Tibial artery (tissue), 4 donors: ENCODE measurements around the gene LHFPL6.
A peak's percentile ranks its signal among the peaks of the same experiment; 100 is the strongest.

ENCODE experiments used
- DNase-seq, 2 donors: peaks; one replicate each; pipeline ENCODE4 v3.0.0-alpha.2; 2019
- H3K27ac ChIP-seq, 2 donors: fragments of 200-600 bp; sonication (generic) in 1 of 2; 1 replicate in 1 of 2; 2 replicates in 1 of 2; pipeline ENCODE4 v1.5.1; 2018 to 2019; ENCODE audit warnings: mild to moderate bottlenecking in 1 of 2
- H3K27me3 ChIP-seq, 2 donors: fragments of 200-600 bp; sonication (generic) in 1 of 2; one replicate each; pipeline versions ENCODE4 v1.5.1 to v1.6.0; 2016 to 2019
- H3K36me3 ChIP-seq, 3 donors: fragments of 200-600 bp; sonication (generic) in 2 of 3; one replicate each; pipeline ENCODE4 v1.5.1; 2016 to 2019; ENCODE audit warnings: mild to moderate bottlenecking in 2 of 3
- H3K4me1 ChIP-seq, 4 donors: fragments of 200-600 bp; sonication (generic) in 2 of 4; 1 replicate in 3 of 4; 2 replicates in 1 of 4; pipeline ENCODE4 v1.5.1; 2016 to 2019
- H3K4me3 ChIP-seq, 2 donors: fragments of 200-600 bp; sonication (generic) in 1 of 2; 1 replicate in 1 of 2; 2 replicates in 1 of 2; pipeline ENCODE4 v1.5.1; 2018 to 2019; ENCODE audit warnings: mild to moderate bottlenecking in 2 of 2
- H3K9me3 ChIP-seq, 3 donors: fragments of 200-600 bp; sonication (generic) in 1 of 3; one replicate each; pipeline ENCODE4 v1.5.1; 2016 to 2019
- CTCF ChIP-seq, 2 experiments: fragments of 200-600 bp in 1 of 2; fragments of 450-650 bp in 1 of 2; IDR thresholded peaks; one replicate each; pipeline ENCODE4 v1.5.1; 2017 to 2019; ENCODE audit warnings: antibody characterized with exemption in 2 of 2, mild to moderate bottlenecking in 1 of 2, moderate library complexity in 1 of 2
- intact Hi-C: fragments of 100-400 bp; cut with DNase I; formaldehyde crosslinking; loops from one replicate; pipeline ENCODE4 v1.15.0; 2023; ENCODE audit warnings: low total_unique reads

The LHFPL6 gene

DNA sequence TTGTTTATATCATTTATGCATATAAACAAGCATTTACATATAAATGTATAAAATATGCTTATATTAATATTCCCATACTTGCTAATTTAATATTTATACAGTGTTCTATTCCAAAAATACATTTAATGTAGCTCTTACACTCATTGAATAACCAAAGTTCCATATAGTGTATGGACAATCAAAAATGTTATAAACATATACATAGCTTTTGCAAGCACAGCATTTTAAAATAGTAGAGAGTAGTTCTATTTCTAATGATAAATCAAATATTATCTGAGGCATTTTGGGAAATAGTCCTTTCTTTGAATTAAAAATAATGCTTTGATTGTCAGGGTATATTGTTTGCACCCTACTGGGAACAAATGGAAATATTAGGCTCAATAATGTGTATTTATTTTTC, 30.0 kb upstream of the LHFPL6 start:
- TF ChIP-seq CTCF (IDR thresholded peaks at IDR 0.05) = no peak
- Histone ChIP-seq H3K36me3 (no peaks in the 10 kb centered on the region), H3K27ac (no peak overlapping the region), H3K27me3 (no peaks in the 10 kb centered on the region), H3K4me1 (no peaks in the 10 kb centered on the region), H3K9me3 (peaks cover 0 to 15% (median 8%) of the 10 kb centered on the region in 3 donors), H3K4me3 (no peak overlapping the region)
- DNase-seq = no peak
- intact Hi-C loops = no loop called here

DNA sequence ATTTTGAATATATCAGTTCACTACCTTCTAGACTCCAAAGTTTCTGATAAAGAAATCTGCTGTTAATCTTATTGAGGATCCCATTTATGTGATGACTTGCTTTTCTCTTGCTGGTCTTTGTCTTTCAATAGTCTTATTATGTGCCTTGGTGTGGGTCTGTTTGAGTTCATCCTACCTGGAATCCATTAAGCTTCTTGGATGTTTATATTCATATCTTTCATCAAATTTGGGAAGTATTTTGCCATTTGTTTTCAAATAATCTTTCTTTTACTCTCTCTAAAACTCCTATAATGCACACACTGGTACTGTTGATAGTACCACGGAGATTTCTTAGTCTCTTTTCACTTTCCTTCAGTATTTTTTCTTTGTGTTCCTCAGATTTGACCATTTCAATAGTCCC, 28.3 kb upstream of the LHFPL6 start:
- Histone ChIP-seq H3K36me3 (no peaks in the 10 kb centered on the region), H3K27me3 (no peaks in the 10 kb centered on the region), H3K9me3 (peaks cover 0 to 15% (median 8%) of the 10 kb centered on the region in 3 donors), H3K4me3 (no peak overlapping the region), H3K27ac (no peak overlapping the region), H3K4me1 (no peaks in the 10 kb centered on the region)
- no peak for DNase-seq
- TF ChIP-seq CTCF (IDR thresholded peaks at IDR 0.05) = no peak
- intact Hi-C loops = no loop called here

DNA sequence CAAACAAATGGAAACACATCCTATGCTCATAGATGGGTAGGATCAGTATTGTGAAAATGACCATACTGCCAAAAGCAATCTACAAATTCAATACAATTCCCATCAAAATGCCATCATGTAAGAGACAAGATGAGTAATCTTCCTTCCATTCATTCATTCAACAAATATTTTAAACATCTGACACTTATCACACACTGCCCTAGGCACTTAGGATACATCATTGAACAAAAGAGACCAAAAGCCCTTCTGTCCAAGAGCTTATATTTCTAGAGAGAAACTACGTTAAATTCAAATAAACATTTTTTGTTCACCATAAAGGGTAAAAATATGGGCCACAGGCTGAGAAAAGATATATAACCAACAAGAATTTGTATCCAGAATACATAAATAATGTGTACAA, 20.5 kb upstream of the LHFPL6 start:
- Histone ChIP-seq H3K4me3 (no peak overlapping the region), H3K27me3 (no peaks in the 10 kb centered on the region), H3K36me3 (no peaks in the 10 kb centered on the region), H3K27ac (no peak overlapping the region), H3K4me1 (no peaks in the 10 kb centered on the region), H3K9me3 (no peaks in the 10 kb centered on the region)
- DNase-seq = no peak
- intact Hi-C loops = no loop called here
- TF ChIP-seq CTCF (IDR thresholded peaks at IDR 0.05) = no peak

DNA sequence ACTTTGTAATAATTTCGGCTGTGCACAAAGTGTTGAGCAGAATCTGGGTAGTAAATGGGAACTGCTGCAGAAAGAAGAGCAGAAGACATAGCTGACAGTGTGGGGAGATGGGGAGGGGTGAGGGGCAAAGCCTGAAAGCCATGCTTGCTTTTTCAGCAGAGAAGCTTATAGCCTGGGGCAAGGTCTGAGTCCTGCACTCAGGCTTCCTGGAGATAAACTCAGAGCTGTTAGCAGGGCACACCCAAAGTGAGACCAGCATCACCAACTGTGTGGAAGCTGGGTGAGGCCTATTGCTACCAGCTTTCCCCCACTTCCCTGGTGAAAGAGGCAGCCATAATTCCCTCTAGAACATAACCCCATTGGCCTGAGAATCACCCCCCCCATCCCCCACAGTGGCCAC, 15.6 kb upstream of the LHFPL6 start:
- H3K36me3 ChIP-seq = no peaks in the 10 kb centered on the region
- no peaks in the 10 kb centered on the region for H3K9me3 ChIP-seq
- no peak overlapping the region for H3K27ac ChIP-seq
- TF ChIP-seq CTCF (IDR thresholded peaks at IDR 0.05) = no peak
- intact Hi-C loops = loop anchor here (5.0 kb wide), 1 partner anchor 566 kb away; no protein-coding TSS in a partner anchor
- no peaks in the 10 kb centered on the region for H3K4me1 ChIP-seq
- no peaks in the 10 kb centered on the region for H3K27me3 ChIP-seq
- DNase-seq = no peak
- H3K4me3 ChIP-seq = no peak overlapping the region

GRCh38 chr13:39616087-39616694, 13.2 kb upstream of the LHFPL6 start:
- Histone ChIP-seq H3K9me3 (no peaks in the 10 kb centered on the region), H3K27me3 (no peaks in the 10 kb centered on the region), H3K4me3 (no peak overlapping the region), H3K27ac (no peak overlapping the region), H3K4me1 (no peaks in the 10 kb centered on the region), H3K36me3 (no peaks in the 10 kb centered on the region)
- intact Hi-C loops = loop anchor here (5.0 kb wide), 1 partner anchor 564 kb away; no protein-coding TSS in a partner anchor
- peak; percentile 80 to 94 for TF ChIP-seq CTCF (IDR thresholded peaks at IDR 0.05)
- peak in 1 of 2 donors; percentile 30 for DNase-seq
